Mucosa of stomach (tissue), 1 donor: ENCODE data around the gene A1CF.
"Not testable (repeated sequence)": the region's sequence is repeated elsewhere in the genome, so short reads cannot be mapped to it uniquely, and the experiment has no call there.

Source experiments
- H3K27me3 ChIP-seq: one replicate; pipeline ENCODE4 v1.7.0; 2013; ENCODE audit warnings: mild to moderate bottlenecking, low read length; ENCODE audit not compliant: control insufficient read depth, insufficient read depth
- H3K36me3 ChIP-seq: one replicate; pipeline ENCODE4 v1.7.0; 2013; ENCODE audit warnings: low read length; ENCODE audit not compliant: control insufficient read depth, insufficient read depth
- H3K4me1 ChIP-seq: one replicate; pipeline ENCODE4 v1.7.0; 2013; ENCODE audit warnings: mild to moderate bottlenecking, low read length; ENCODE audit not compliant: control insufficient read depth, insufficient read depth
- H3K4me3 ChIP-seq: one replicate; pipeline ENCODE4 v1.7.0; 2013; ENCODE audit warnings: low read length
- H3K9ac ChIP-seq: one replicate; pipeline ENCODE4 v1.7.0; 2013; ENCODE audit warnings: mild to moderate bottlenecking, low read length, moderate library complexity
- H3K9me3 ChIP-seq: one replicate; pipeline ENCODE4 v1.7.0; 2013; ENCODE audit warnings: mild to moderate bottlenecking, low read length, moderate library complexity; ENCODE audit not compliant: control insufficient read depth
- donor health status: Pancreatic carcinoma.

A1CF gene

DNA sequence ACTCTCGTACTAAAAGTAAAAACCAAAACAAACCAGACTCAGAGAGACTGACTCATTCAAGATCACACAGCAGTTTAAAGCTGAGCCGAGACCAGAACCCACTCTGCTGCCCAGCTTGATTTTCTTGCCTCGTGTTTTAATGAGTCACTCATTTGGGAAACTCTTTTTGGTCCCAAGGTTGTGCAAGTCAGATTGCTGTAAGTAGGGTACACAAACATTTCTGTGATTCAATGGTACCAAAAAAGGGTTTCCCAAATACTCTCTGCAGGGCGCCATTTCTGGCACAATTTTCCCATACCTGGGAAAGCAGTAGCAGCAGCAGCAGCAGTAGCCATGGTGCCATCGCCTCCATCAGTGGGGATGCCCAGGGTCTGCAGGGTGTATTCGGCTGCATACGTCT lies 75.8 kb downstream of the A1CF start:
- no peak overlapping the region for H3K4me3 ChIP-seq
- H3K9ac ChIP-seq, result no peak overlapping the region
- no peaks in the 10 kb centered on the region for H3K27me3 ChIP-seq
- no peaks in the 10 kb centered on the region for H3K9me3 ChIP-seq
- H3K4me1 ChIP-seq, result peaks cover 9% of the 10 kb centered on the region
- H3K36me3 ChIP-seq, result no peaks in the 10 kb centered on the region

DNA sequence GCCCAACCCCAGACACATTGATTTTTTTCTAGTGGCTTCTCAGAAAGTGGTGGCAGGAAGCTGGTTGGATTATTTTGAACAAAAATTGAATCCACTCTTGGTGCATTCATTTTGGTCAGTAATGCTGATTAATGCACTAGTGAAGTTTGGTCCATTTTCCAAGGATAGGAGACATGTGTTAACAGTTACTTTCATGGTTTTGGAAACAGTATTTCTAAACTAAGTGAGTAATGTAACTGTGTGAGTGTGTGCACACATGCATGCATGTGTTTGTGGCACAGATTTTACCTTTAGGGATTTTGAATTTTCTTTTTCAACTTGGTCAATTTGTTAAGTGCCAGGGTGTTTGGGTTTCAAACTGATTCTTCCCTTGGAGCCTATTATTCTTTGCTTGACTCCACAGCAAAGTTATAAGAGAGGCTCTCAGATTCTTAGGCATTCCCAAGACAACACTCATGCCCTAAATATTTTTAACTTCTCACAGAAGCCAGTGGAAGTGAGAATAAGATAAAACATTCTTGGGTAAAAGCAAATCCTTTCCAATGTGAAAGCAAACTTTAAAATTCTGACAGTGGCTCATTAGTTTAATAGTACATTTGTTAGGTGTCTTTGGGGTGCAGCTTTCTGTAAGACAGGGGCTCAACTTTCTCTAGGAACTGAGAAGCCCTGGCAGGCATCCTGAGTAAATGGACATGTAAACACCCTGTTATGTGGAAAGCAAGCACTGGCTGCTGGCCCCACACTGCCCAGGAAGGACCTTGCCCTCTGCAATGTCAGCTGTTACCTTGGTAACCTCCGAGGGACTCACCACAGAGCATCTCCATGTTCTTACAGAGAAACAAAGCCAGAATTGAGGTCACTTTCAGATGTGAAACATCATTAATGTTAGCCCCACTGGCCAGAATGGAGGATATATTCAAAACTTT lies 77.3 kb downstream of the A1CF start:
- no peaks in the 10 kb centered on the region for H3K9me3 ChIP-seq
- no peak overlapping the region for H3K4me3 ChIP-seq
- no peak overlapping the region for H3K9ac ChIP-seq
- no peaks in the 10 kb centered on the region for H3K36me3 ChIP-seq
- H3K27me3 ChIP-seq, result no peaks in the 10 kb centered on the region
- H3K4me1 ChIP-seq, result peaks cover 9% of the 10 kb centered on the region

DNA sequence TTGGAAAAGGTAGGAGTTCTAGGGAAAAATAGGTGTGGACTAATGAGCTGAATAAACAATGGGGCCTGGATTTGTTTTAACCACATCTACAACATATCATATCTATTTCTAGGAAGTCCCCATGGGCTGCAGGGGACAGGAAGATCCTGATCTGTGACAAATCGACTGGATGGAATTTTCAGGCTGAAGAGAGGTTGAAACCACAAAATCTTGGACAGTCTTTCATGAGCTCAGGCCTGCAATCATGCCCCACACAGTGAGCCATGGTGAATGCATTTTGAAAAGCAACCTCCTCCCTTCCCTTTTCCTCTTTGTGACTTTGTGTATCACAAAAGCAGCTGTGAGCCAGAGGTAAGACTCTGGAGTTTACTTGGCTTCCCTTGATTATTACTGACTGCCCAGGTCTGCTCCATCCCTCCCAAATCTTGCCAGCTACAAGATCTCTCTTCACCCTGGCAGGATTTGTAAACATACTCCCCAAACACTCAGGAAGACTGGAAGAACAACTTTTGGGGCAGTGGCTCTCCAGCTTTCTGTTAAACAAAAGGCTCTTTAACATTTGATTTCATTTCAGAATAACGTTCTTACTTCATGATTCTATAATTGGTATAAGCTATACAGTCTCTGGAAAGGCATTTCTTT lies 79.3 kb downstream of the A1CF start:
- H3K4me3 ChIP-seq, result no peak overlapping the region
- H3K4me1 ChIP-seq, result peaks cover 9% of the 10 kb centered on the region
- H3K36me3 ChIP-seq, result no peaks in the 10 kb centered on the region
- no peaks in the 10 kb centered on the region for H3K9me3 ChIP-seq
- no peak overlapping the region for H3K9ac ChIP-seq
- H3K27me3 ChIP-seq, result no peaks in the 10 kb centered on the region

DNA sequence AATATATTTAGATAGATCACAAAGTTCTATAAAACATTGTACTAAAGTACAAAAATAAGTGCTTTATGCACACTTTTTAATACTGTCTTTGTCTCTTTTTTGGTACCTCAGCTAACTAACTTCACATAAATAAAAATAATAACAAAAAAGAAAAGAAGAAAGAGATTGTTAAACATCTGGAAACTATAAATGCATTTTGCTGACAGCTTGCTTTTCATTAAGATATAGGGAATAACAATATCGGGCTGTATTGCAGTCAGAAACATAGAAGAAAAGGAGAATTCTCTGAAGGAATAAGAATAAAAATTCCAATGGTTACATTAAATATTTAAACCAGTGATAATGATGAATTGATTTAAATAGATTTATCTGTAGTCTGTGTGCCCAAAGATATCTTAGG lies 85.8 kb downstream of the A1CF start:
- H3K4me1 ChIP-seq, result no peaks in the 10 kb centered on the region
- H3K36me3 ChIP-seq, result no peaks in the 10 kb centered on the region
- no peak overlapping the region for H3K4me3 ChIP-seq
- H3K27me3 ChIP-seq, result no peaks in the 10 kb centered on the region
- no peak overlapping the region for H3K9ac ChIP-seq
- no peaks in the 10 kb centered on the region for H3K9me3 ChIP-seq

DNA sequence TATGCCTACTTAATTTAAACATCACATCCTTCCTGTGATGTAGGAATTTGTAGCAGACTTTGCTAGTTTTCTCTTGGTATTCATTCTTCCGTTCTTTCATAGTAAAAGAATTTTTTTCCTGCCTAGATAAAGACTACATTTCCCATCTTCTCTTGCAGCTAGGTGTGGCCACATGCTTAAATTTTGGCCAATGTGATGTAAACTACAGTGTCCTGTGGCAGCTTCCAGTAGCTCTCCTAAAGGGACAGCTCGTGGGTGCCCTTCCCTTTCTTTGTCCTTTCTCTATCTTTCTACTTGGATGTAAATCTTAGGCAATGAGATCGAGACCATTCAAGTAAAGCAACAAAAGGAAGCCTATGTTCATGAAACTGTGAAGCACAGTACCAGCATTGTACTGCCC lies 87.1 kb downstream of the A1CF start:
- no peaks in the 10 kb centered on the region for H3K4me1 ChIP-seq
- H3K9ac ChIP-seq, result no peak overlapping the region
- H3K9me3 ChIP-seq, result no peaks in the 10 kb centered on the region
- H3K27me3 ChIP-seq, result no peaks in the 10 kb centered on the region
- no peaks in the 10 kb centered on the region for H3K36me3 ChIP-seq
- no peak overlapping the region for H3K4me3 ChIP-seq

DNA sequence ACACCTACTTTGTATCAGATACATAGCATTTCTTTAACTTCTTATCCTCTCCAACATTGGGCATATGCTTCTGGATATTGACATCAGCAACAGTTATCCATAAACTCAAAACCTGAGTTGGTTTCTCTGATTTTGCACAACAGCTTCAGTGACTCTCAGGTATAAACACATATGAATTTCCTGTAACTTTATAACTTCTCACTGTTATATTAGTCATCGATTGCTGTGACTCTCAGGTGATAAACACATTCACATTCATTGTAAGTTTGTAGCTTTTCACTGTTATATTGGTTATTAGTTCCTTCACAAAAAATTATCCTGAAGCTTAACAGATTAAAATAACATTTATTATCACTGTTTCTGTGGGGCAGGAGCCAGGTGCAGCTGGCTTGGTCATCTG lies 88.7 kb downstream of the A1CF start:
- H3K36me3 ChIP-seq, result no peaks in the 10 kb centered on the region
- H3K4me3 ChIP-seq, result no peak overlapping the region
- no peaks in the 10 kb centered on the region for H3K27me3 ChIP-seq

DNA sequence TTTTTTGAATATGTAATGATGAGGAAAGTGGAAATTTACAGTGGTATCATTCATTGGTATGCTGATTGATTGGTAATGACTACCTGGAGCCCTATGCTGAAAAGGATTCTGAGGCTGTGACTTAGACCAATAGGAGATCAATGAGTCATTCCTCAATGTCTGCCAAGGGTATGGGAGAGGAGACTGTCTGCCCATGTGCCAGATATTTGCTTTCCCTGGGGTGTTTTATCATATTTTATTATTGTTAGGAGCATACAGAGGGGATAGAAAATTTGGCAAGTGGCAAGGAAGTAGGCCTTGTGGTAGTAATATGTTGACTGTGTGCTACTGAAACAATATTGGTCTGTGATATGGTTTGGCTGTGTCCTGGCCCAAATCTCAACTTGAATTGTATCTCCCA lies 90.9 kb downstream of the A1CF start:
- peaks cover 6% of the 10 kb centered on the region for H3K4me1 ChIP-seq
- no peaks in the 10 kb centered on the region for H3K9me3 ChIP-seq
- no peaks in the 10 kb centered on the region for H3K27me3 ChIP-seq
- no peak overlapping the region for H3K9ac ChIP-seq
- H3K36me3 ChIP-seq, result no peaks in the 10 kb centered on the region
- H3K4me3 ChIP-seq, result no peak overlapping the region

More for the DNA sequence above, 88.7 kb downstream of the A1CF start:
- Histone ChIP-seq H3K9me3 (no peaks in the 10 kb centered on the region), H3K9ac (no peak overlapping the region), H3K4me1 (no peaks in the 10 kb centered on the region)

DNA sequence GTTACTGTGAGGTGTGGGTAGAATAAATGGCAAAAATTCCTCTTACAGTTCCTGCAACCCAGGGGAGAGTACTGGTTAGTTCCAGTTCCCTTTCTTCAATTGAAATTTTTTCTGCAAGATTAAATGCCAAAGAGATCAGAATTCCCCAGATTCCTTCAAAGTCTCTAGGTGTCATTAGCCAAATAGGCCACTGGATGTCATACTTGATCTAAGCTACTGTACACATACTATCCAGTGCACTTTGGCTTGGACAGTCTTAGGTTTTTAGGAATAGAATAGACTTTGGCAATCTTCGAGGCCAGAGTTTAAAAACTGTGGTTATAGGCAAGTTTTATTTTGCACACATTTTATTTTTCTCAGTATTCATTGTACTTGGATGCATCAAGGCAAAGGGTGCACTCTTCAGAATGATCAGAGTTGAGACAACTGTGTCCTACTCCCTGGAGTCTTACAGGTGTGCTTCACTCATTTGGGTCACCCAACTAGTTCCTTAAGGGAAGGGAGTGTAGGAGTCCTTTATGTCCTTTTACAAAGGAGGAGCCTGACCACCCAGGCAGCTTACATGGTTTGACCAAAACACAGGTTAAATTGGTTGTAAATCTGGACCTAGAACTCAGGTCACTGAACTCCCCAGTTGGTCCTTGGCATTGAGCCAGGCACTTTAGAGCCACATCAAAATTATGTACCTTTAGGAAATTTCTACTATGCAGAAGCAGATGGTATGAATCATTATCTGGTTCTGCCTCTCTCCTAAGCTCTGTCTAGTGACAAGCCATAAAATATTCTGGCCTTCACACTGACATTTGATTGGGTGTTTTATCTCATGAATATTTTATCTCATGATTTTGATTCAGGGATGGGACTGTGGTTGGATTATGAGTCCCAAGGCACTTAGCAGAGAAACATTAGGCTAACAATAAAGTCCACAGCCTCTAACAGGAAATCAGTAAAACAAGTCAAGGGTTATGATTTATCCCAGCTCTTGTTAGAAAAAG lies 96.2 kb downstream of the A1CF start:
- Histone ChIP-seq H3K36me3 (no peaks in the 10 kb centered on the region), H3K9ac (no peak overlapping the region), H3K9me3 (no peaks in the 10 kb centered on the region), H3K27me3 (no peaks in the 10 kb centered on the region), H3K4me1 (peaks cover 18% of the 10 kb centered on the region), H3K4me3 (no peak overlapping the region)

DNA sequence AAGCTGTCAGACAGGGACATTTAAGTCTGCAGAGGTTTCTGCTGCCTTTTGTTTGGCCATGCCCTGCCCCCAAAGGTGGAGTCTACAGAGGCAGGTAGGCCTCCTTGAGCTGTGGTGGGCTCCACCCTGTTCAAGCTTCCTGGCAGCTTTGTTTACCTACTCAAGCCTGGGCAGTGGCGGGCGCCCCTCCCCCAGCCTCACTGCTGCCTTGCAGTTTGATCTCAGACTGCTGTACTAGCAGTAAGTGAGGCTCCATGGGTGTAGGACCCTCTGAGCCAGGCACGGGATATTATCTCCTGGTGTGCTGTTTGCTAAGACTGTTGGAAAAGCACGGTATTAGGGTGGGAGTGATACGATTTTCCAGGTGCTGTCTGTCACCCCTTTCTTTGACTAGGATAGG lies 97.5 kb downstream of the A1CF start:
- H3K9ac ChIP-seq, H3K9me3 ChIP-seq, H3K36me3 ChIP-seq, H3K4me3 ChIP-seq, H3K27me3 ChIP-seq: not testable (repeated sequence)
- peaks cover 18% of the 10 kb centered on the region for H3K4me1 ChIP-seq

DNA sequence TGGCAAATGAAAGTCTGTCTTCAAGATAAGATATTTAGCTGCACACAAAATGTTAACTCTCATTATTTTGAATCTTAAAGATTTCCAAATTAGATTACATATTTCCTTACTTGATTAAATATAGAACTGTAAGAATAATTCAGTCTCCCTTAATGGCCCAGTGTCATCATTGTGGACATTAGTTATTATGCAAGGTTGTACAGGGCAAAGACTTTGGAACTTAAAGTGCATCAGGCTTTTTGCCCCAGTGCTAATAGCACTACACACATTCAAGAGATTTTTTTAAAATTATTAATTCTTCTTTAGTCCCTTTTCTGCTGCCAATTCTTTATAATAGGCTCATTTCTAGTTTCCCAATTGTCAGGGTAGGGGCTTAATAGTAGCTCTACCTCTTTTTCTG lies 103.4 kb downstream of the A1CF start:
- not testable (repeated sequence) for H3K4me1 ChIP-seq, H3K9ac ChIP-seq, H3K4me3 ChIP-seq, H3K9me3 ChIP-seq, H3K27me3 ChIP-seq, H3K36me3 ChIP-seq

DNA sequence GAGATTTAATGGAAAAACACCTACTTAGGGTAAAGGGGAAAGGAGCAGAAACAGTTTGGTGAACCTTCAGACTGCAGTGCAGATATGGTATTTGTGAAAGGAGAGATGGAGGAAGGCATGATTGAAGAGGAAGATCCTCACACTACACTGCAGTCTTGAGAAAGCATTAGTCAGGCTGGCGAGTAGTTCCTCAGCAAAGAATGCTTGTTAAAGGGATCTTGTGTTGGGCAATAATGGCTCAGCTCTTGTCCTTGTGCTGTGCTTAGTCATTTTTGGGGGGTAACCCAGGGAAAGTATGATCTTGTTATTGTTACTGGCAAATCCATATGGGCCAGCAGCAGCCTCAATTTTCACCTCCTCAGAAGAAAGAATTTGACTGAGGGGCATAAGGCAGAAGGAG lies 105.4 kb downstream of the A1CF start:
- H3K4me1 ChIP-seq, H3K4me3 ChIP-seq, H3K9ac ChIP-seq, H3K9me3 ChIP-seq, H3K27me3 ChIP-seq, H3K36me3 ChIP-seq: not testable (repeated sequence)

DNA sequence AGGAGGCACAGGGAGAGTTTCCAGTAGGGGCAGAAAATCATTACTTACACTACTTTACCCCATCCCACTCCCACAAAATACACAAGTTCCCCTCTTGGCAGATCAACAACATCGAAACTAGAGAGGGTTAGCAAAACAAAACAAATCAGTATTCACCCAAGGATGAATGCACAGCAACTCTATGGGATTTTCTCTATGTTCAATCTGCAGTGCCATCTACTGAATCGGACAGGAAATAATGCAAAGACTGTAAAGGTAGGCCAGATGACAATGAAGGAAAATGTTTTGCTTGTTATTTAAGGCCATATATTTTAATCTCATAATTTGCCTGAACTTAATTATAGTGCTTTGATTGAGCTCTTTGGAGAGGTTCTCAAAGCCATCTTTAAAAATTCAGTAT lies 110.6 kb downstream of the A1CF start:
- not testable (repeated sequence) for H3K9me3 ChIP-seq, H3K4me3 ChIP-seq, H3K9ac ChIP-seq, H3K27me3 ChIP-seq, H3K4me1 ChIP-seq, H3K36me3 ChIP-seq
